Measurements from ENCODE around the gene SNX30.
A peak's percentile ranks its signal among the peaks of the same experiment; 100 is the strongest.

Gene SNX30

DNA sequence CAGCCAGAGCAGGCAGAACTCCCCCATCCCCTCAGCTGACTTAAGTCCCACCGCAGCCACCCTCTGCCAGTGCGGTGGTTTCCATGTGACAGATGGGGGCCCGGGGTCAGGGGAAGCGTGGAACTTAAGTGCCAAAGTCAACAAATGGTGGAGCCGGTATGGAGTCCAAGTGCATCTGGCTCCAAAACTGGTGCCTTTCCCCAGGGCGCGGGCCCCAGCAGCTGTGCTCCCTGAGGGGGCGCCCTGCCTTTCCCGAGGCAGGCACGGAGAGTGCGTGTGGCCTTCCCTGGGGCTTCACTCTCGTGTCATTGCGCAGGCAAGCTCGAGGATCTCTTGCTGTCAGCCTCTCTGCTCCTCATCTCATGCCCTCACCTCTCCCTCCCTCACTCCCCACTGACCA, 106.3 kb downstream of the SNX30 start:
- no peak overlapping the region for H3K4me3 ChIP-seq (ENCODE audit: control insufficient read depth in 1 of 7, extremely low read depth in 1 of 7, insufficient read depth in 4 of 7, low read depth in 2 of 7, low read length in 6 of 7)
- peaks cover 10 to 42% (median 15%) of the 10 kb centered on the region in 4 experiments for H3K4me1 ChIP-seq (ENCODE audit: control extremely low read depth in 1 of 4, control insufficient read depth in 4 of 4, insufficient read depth in 4 of 4, low read length in 3 of 4)
- no peak overlapping the region for H3K27ac ChIP-seq (ENCODE audit: insufficient read depth in 1 of 2, low read depth in 1 of 2, low read length in 2 of 2, poor library complexity in 1 of 2, severe bottlenecking in 2 of 2)
- no peak for DNase-seq
- WGBS (ENCODE audit: insufficient coverage): 92% methylated on average over 12 of the region's 14 CpGs
- POLR2A ChIA-PET: no interaction called here
- CTCF ChIA-PET: interaction anchor here (0.6 to 2.5 kb wide), 4 partner anchors 11 to 46 kb away, joined by 3 to 12 read pairs (median 6); no protein-coding TSS in a partner anchor
- H3K9me3 ChIP-seq (ENCODE audit: control extremely low read depth in 1 of 5, control insufficient read depth in 4 of 5, insufficient read depth in 2 of 5, low read depth in 1 of 5, low read length in 4 of 5): no peaks in the 10 kb centered on the region
- no peaks in the 10 kb centered on the region for H3K36me3 ChIP-seq (ENCODE audit: control insufficient read depth in 4 of 4, insufficient read depth in 4 of 4, low read length in 3 of 4)
- H3K27me3 ChIP-seq (replicated peaks in 2 of 5; ENCODE audit: control insufficient read depth in 4 of 5, insufficient read depth in 5 of 5, low read length in 4 of 5): no peaks in the 10 kb centered on the region

DNA sequence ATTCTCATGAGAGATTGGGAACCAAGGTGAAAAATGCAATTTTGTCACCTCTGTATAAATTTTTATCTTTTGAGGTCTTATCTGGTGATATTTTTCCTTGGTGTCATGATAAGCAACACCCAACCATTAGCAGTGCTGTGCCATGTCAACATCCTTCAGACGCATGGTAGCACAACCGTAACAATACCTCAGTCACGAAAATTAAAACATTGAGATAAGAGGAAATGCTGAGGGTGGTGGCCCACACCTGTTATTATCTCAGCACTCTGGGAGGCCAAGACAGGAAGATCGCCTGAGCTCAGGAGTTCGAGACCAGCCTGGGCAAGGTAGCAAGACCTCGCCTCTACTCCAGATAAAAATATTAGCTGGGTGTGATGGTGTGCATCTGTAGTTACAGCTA, 107.4 kb downstream of the SNX30 start:
- no peak overlapping the region for H3K4me3 ChIP-seq (ENCODE audit: control insufficient read depth in 1 of 7, extremely low read depth in 1 of 7, insufficient read depth in 4 of 7, low read depth in 2 of 7, low read length in 6 of 7)
- 92% methylated on average over 6 of the region's 6 CpGs for WGBS (ENCODE audit: insufficient coverage)
- no peaks in the 10 kb centered on the region for H3K27me3 ChIP-seq (replicated peaks in 2 of 5; ENCODE audit: control insufficient read depth in 4 of 5, insufficient read depth in 5 of 5, low read length in 4 of 5)
- no peak overlapping the region for H3K27ac ChIP-seq (ENCODE audit: insufficient read depth in 1 of 2, low read depth in 1 of 2, low read length in 2 of 2, poor library complexity in 1 of 2, severe bottlenecking in 2 of 2)
- H3K4me1 ChIP-seq (ENCODE audit: control extremely low read depth in 1 of 4, control insufficient read depth in 4 of 4, insufficient read depth in 4 of 4, low read length in 3 of 4): peaks cover 19 to 54% (median 26%) of the 10 kb centered on the region in 4 experiments
- H3K9me3 ChIP-seq (ENCODE audit: control extremely low read depth in 1 of 5, control insufficient read depth in 4 of 5, insufficient read depth in 2 of 5, low read depth in 1 of 5, low read length in 4 of 5): no peaks in the 10 kb centered on the region
- ChIA-PET CTCF (interaction anchor here (1.9 to 2.4 kb wide), 3 partner anchors 11 to 45 kb away, joined by 6 to 9 read pairs (median 7); no protein-coding TSS in a partner anchor), POLR2A (no interaction called here)
- no peak for DNase-seq
- no peaks in the 10 kb centered on the region for H3K36me3 ChIP-seq (ENCODE audit: control insufficient read depth in 4 of 4, insufficient read depth in 4 of 4, low read length in 3 of 4)

DNA sequence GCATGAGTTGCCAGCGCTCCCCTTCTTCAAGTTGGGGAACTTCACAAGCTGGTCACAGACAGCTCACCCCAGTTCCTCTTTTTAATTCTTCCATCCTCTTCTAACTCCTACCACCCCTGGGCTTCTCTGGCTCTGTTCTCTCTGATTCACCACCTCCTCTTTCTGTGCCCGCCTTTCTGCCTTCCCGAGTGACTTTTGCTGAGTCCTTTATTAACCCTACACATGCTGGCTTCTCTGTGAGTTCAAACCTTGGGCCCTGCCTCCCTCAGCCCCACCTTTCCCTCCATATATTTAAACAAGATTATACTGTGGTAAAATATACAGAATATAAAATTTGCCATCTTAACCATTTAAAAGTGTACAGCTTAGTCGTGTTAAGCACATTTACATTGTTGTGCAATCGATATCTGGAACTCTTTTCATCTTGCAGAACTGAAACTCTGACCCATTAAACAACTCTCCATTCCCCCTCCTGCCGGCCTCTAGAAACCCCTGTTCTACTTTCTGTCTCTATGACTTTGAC, 108.1 kb downstream of the SNX30 start:
- Histone ChIP-seq H3K4me1 (ENCODE audit: control extremely low read depth in 1 of 4, control insufficient read depth in 4 of 4, insufficient read depth in 4 of 4, low read length in 3 of 4) (peaks cover 26 to 61% (median 31%) of the 10 kb centered on the region in 4 experiments), H3K9me3 (ENCODE audit: control extremely low read depth in 1 of 5, control insufficient read depth in 4 of 5, insufficient read depth in 2 of 5, low read depth in 1 of 5, low read length in 4 of 5) (no peaks in the 10 kb centered on the region), H3K27me3 (replicated peaks in 2 of 5; ENCODE audit: control insufficient read depth in 4 of 5, insufficient read depth in 5 of 5, low read length in 4 of 5) (no peaks in the 10 kb centered on the region), H3K4me3 (ENCODE audit: control insufficient read depth in 1 of 7, extremely low read depth in 1 of 7, insufficient read depth in 4 of 7, low read depth in 2 of 7, low read length in 6 of 7) (no peak overlapping the region), H3K36me3 (ENCODE audit: control insufficient read depth in 4 of 4, insufficient read depth in 4 of 4, low read length in 3 of 4) (no peaks in the 10 kb centered on the region), H3K27ac (ENCODE audit: insufficient read depth in 1 of 2, low read depth in 1 of 2, low read length in 2 of 2, poor library complexity in 1 of 2, severe bottlenecking in 2 of 2) (no peak overlapping the region)
- POLR2A ChIA-PET: no interaction called here
- peak; percentile 50 to 85 (median 84) for DNase-seq
- WGBS (ENCODE audit: insufficient coverage): 40% methylated on average over 1 of the region's 6 CpGs
- CTCF ChIA-PET: interaction anchor here (1.9 to 2.4 kb wide), 3 partner anchors 11 to 44 kb away, joined by 6 to 9 read pairs (median 7); no protein-coding TSS in a partner anchor

DNA sequence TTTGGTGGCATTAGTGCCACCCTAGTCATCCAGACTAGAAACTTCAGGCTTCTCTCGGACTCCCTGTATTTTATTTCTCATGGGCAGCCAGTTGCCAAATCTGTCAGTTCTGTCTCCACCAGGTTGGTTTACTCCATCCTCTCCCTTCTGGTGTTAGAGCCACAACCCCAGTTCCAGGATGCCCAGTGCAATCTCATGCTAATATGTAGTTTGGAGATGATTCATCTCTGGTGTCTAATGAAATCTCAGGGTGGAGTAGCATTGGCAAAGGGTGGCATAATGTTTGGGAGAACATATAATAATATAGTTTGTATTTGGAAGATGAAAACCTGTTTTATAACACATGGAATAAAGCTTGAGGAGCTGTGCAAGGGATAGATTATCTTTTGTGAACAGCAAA, 109.9 kb downstream of the SNX30 start:
- no peak overlapping the region for H3K27ac ChIP-seq (ENCODE audit: insufficient read depth in 1 of 2, low read depth in 1 of 2, low read length in 2 of 2, poor library complexity in 1 of 2, severe bottlenecking in 2 of 2)
- ChIA-PET POLR2A (no interaction called here), CTCF (interaction anchor here (1.4 kb wide), 2 partner anchors 15 to 42 kb away, joined by 4 to 6 read pairs; no protein-coding TSS in a partner anchor)
- H3K4me1 ChIP-seq (ENCODE audit: control extremely low read depth in 1 of 4, control insufficient read depth in 4 of 4, insufficient read depth in 4 of 4, low read length in 3 of 4): peaks cover 32 to 74% (median 41%) of the 10 kb centered on the region in 4 experiments
- no peak overlapping the region for H3K4me3 ChIP-seq (ENCODE audit: control insufficient read depth in 1 of 7, extremely low read depth in 1 of 7, insufficient read depth in 4 of 7, low read depth in 2 of 7, low read length in 6 of 7)
- H3K36me3 ChIP-seq (ENCODE audit: control insufficient read depth in 4 of 4, insufficient read depth in 4 of 4, low read length in 3 of 4): no peaks in the 10 kb centered on the region
- DNase-seq: no peak
- H3K27me3 ChIP-seq (replicated peaks in 2 of 5; ENCODE audit: control insufficient read depth in 4 of 5, insufficient read depth in 5 of 5, low read length in 4 of 5): no peaks in the 10 kb centered on the region
- WGBS (ENCODE audit: insufficient coverage): 100% methylated on average over 1 of the region's 1 CpG
- H3K9me3 ChIP-seq (ENCODE audit: control extremely low read depth in 1 of 5, control insufficient read depth in 4 of 5, insufficient read depth in 2 of 5, low read depth in 1 of 5, low read length in 4 of 5): no peaks in the 10 kb centered on the region

DNA sequence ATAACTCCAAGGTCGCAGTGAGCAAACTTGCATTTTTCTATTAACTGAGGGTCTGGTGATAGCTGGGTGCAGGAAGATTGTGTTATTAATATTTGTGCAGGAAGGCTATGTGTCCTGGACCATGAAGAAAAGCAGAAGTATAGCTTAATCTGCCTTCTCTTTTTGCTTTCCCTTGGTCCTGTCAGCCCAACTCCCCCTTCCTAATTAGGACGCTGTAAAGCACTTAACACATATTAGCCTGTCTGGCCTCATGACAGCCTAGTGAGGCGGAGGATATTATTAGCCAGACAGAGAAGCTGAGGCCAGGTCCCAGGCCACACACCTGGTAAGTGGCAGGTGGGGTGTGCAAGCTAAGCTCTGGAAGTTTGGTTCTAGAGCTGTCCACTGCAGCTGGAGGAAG, 110.6 kb downstream of the SNX30 start:
- no peaks in the 10 kb centered on the region for H3K9me3 ChIP-seq (ENCODE audit: control extremely low read depth in 1 of 5, control insufficient read depth in 4 of 5, insufficient read depth in 2 of 5, low read depth in 1 of 5, low read length in 4 of 5)
- peak in 2 of 3 donors; percentile 54 to 57 for DNase-seq
- WGBS (ENCODE audit: insufficient coverage): 76% methylated on average over 2 of the region's 3 CpGs
- peaks cover 0 to 3% (median 0%) of the 10 kb centered on the region in 4 experiments for H3K36me3 ChIP-seq (ENCODE audit: control insufficient read depth in 4 of 4, insufficient read depth in 4 of 4, low read length in 3 of 4)
- H3K27ac ChIP-seq (ENCODE audit: insufficient read depth in 1 of 2, low read depth in 1 of 2, low read length in 2 of 2, poor library complexity in 1 of 2, severe bottlenecking in 2 of 2): no peak overlapping the region
- peaks cover 32 to 76% (median 41%) of the 10 kb centered on the region in 4 experiments for H3K4me1 ChIP-seq (ENCODE audit: control extremely low read depth in 1 of 4, control insufficient read depth in 4 of 4, insufficient read depth in 4 of 4, low read length in 3 of 4)
- CTCF ChIA-PET: interaction anchor here (1.4 kb wide), 2 partner anchors 16 to 41 kb away, joined by 4 to 6 read pairs; no protein-coding TSS in a partner anchor
- peak overlapping the region in 1 of 7 experiments; percentile 17 for H3K4me3 ChIP-seq (ENCODE audit: control insufficient read depth in 1 of 7, extremely low read depth in 1 of 7, insufficient read depth in 4 of 7, low read depth in 2 of 7, low read length in 6 of 7)
- no peaks in the 10 kb centered on the region for H3K27me3 ChIP-seq (replicated peaks in 2 of 5; ENCODE audit: control insufficient read depth in 4 of 5, insufficient read depth in 5 of 5, low read length in 4 of 5)
- POLR2A ChIA-PET: no interaction called here

DNA sequence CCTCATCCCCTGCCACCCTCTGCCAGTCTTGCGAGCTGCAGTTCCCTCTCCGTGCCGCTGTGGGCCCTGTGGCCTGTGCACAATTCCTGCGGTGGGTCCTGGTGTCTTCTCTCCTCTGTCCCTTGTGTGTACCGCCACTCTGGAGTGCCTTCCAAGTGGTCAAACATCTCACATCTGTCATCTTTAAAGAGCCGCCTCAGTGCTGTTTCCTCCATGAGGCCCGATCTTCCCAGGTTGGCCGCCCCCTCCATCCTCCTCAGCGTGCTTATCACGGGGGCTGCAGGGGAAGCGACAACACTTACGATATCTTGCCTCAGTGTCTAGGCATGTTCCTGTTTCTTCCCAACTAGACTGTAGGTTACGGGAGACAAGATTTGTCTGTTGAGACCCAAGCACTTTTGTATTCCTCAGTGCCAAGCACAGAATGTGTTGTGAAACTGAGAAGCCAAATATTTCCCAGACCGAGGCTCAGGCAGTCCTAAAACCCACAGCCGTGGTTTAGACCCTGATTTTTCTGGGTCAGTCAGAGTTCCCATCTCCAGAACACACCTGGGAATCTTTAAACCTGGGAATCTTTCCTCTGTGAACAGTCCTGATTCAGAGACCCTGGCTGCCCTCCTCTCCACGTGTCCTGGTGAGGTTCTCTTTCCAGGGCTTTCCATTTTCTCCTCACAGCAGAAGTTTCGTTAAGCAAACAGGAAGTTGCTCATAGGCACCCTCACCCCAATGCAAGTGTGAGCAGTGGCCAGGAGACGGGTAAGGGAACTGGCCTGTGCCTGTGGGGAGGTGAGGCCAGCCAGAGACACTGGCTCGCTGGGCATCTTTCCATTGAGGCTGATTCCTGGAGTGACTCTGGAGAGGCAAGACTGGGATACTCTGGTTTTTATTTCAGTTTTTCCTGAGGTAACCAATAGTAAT, 111.3 kb downstream of the SNX30 start:
- 81% methylated on average over 18 of the region's 19 CpGs for WGBS (ENCODE audit: insufficient coverage)
- peaks cover 32 to 76% (median 41%) of the 10 kb centered on the region in 4 experiments for H3K4me1 ChIP-seq (ENCODE audit: control extremely low read depth in 1 of 4, control insufficient read depth in 4 of 4, insufficient read depth in 4 of 4, low read length in 3 of 4)
- POLR2A ChIA-PET: no interaction called here
- H3K27me3 ChIP-seq (replicated peaks in 2 of 5; ENCODE audit: control insufficient read depth in 4 of 5, insufficient read depth in 5 of 5, low read length in 4 of 5): no peaks in the 10 kb centered on the region
- no peak overlapping the region for H3K27ac ChIP-seq (ENCODE audit: insufficient read depth in 1 of 2, low read depth in 1 of 2, low read length in 2 of 2, poor library complexity in 1 of 2, severe bottlenecking in 2 of 2)
- no peaks in the 10 kb centered on the region for H3K9me3 ChIP-seq (ENCODE audit: control extremely low read depth in 1 of 5, control insufficient read depth in 4 of 5, insufficient read depth in 2 of 5, low read depth in 1 of 5, low read length in 4 of 5)
- H3K36me3 ChIP-seq (ENCODE audit: control insufficient read depth in 4 of 4, insufficient read depth in 4 of 4, low read length in 3 of 4): peaks cover 0 to 3% (median 0%) of the 10 kb centered on the region in 4 experiments
- CTCF ChIA-PET: interaction anchor here (1.4 kb wide), 3 partner anchors 17 to 41 kb away, joined by 4 to 6 read pairs (median 5); no protein-coding TSS in a partner anchor
- H3K4me3 ChIP-seq (ENCODE audit: control insufficient read depth in 1 of 7, extremely low read depth in 1 of 7, insufficient read depth in 4 of 7, low read depth in 2 of 7, low read length in 6 of 7): peak overlapping the region in 3 of 7 experiments; percentile 16 to 32 (median 17)
- peak; percentile 14 to 60 (median 53) for DNase-seq

Measured in common myeloid progenitor, CD34-positive (primary cell).